Bone marrow (tissue), 2 donors: ENCODE data around the gene PIM1.
"Not testable (repeated sequence)": the region's sequence is repeated elsewhere in the genome, so short reads cannot be mapped to it uniquely, and the experiment has no call there.

Source experiments
- DNase-seq, 2 donors: peaks; one replicate each; lab custom pipeline; 2025; lab: John Stamatoyannopoulos, UW

PIM1 gene

GRCh38 chr6:37169496-37170272, at the start of gene PIM1:
TSS of gene PIM1 (plus strand) at chr6:37170152. CDS start at chr6:37170576, 424 bp downstream.
- DNase-seq: peak; percentile 93 to 96

DNA sequence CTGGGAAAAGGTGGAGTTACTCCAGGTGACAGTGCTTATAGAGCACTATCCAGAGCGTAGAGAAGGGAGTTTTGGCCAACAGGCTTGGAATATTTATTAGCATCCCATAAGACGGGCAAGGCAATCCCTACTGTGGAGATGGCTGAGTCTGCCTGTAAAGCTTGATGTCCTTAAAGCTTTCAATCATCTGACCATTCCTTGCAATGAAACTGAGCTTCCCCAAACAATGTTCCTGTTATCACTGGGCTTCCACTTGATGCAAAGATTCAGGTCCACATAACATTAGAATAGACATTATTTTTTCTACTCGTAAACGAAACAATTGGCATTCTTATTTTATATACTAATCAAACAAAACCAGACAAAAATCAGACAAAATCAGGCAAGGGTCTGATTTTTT, 48.4 kb upstream of the PIM1 start:
- DNase-seq: no peak

- DNase-seq: no peak
Observed at GRCh38 chr6:37122861-37123260, 47.1 kb upstream of the PIM1 start.

- DNase-seq: no peak
Observed at GRCh38 chr6:37123957-37124729, 45.8 kb upstream of the PIM1 start.

DNA sequence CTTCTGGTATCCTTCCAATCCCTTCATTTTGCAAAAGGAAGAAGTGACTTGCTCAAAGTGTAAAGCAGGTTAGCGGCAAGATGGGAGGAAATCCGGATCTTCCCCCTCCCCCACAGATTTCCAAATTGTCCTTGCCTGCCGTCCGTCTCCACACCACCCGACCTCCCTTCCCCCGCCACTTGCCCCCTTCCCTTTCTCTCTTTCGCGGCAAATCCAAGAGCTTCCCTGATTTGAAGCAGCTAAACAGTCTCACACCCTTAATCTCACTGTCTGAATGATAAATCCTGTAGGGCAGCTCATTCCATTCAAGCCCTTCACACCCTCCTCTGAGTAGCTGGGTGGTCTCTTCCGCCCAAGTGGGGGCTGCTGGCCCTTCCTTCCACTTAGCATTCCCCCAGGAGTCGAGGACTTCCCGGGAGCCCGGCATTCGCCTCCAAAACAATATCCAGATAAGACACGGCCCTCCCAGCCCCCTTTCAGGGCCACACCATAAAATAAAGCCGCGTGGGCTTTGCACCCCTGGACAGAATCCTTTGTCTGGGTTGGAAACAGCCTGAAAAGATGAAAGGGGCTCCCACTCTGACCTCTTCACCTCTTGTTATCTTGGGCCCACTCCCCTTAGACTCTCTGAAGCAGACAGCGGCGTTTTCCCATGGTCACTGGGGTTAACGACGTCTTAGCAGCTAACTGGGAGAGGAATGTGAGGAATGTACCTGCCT, 44.0 kb upstream of the PIM1 start:
- no peak for DNase-seq

- DNase-seq: no peak
Observed at GRCh38 chr6:37126493-37126958, 43.4 kb upstream of the PIM1 start.

DNA sequence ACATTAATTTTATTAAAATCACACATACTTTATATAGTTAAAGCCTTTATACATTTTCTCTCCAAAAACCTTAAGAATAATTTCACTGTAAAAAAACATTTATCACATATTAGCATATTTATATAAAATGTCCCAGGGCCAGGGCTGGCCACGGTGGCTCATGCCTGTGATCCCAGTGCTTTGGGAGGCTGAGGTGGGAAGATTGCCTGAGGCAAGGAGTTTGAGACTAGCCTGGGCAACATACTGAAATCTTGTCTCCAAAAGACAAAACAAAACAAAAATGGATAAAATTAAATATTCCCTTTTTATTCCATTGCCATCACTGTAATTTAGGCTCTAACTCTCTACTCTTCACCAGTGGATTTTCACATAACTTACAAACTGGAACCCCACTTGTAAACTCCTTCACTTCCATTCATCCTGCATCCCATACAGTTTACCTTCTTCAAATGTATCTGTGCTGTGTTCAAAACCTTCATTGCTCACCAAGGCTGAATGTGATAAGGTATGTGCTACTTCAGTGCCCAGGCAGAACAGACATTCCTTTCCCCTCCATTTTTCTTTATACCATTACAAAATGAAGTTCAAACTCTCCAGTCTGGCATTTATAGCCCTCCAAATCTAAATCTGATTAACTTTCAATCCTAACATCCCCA, 42.9 kb upstream of the PIM1 start:
- no peak for DNase-seq

- no peak for DNase-seq
Observed at GRCh38 chr6:37127961-37128862, 41.7 kb upstream of the PIM1 start.

DNA sequence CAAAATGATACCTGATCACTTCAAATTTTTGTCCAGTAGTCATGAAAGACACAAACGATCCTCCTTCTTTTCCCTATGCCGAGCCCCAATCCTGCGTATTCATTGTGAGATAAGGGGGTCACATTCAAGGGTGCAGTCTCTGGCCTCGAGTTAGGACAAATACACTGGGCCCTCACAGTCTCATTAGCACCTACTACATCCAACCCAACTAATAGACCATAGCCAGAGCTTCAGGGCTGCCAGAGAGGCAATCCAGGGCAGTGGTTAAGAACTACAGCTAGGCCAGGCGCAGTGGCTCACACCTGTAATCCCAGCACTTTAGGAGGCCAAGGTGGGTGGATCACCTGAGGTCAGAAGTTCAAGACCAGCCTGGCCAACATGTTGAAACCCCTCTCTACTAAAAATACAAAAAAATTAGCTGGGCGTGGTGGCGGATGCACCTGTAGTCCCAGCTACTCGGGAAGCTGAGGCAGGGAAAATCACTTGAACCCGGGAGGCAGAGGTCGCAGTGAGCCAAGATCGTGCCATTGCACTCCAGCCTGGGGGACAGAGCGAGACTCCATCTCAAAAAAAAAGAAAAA, 41.0 kb upstream of the PIM1 start:
- DNase-seq: not testable (repeated sequence)

GRCh38 chr6:37129566-37129965, 40.4 kb upstream of the PIM1 start:
- no peak for DNase-seq

- DNase-seq: peak; percentile 17 to 74
Observed at GRCh38 chr6:37130704-37131103, 39.2 kb upstream of the PIM1 start.

DNA sequence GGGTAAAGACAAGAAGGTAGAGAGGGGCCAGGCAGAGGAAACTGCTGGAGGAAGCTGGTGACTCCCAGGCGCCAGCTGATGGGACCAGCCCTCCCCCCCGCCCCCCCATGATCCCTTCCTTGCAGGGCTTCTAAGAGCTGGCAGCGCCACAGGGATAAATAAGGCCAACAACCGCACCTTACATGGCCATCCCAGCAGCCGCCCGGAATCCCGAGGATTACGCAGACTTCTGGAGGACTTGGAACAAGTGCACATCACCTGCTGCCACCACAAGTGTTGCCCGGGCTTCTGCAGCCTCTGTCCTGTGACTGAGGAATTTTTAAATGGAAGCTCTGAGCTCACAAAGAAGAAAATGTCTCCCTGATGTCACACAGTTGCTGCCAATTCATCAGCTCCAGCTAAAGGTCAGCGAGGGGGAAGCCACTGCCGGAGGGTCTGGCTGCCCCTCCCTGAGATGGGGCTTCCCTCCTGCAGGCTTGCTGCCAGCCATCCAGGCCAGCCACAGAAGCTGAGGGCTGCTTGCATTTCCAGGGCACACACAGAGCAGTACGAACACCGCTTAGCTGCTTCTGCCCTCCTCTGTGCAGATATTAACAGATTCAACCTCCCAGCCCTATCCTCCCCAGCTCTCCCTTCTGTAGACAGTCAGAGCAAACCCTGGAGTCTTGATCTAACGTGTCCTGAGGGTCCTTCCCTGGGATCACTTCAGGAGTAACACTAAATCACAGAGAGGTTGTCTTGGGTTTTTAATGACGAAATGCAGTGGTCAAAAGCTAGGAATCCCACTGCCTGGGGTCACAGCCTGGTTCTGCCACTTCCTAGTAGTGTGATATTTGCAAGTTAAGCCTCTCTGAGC, 38.6 kb upstream of the PIM1 start:
- no peak for DNase-seq

- no peak for DNase-seq
Observed at GRCh38 chr6:37131960-37132253, 38.0 kb upstream of the PIM1 start.

DNA sequence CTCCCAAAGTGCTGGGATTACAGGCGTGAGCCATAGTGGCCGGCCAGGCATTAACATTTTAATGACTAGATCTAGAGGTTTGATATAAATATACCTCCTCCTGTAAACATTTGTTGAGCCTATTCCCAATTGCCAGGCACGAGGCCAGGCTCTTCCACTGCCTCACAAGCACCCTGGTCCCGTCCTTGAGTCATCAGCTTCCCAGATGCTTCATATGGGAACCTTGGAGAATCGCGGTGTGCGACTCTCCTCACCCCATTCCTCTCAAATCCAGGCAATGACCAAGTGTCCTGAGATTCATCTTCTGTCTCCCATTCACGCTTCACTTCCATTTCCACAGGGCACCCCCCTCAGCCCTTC, 35.9 kb upstream of the PIM1 start:
- DNase-seq: no peak

- no peak for DNase-seq
Observed at GRCh38 chr6:37134396-37135191, 35.4 kb upstream of the PIM1 start.

DNA sequence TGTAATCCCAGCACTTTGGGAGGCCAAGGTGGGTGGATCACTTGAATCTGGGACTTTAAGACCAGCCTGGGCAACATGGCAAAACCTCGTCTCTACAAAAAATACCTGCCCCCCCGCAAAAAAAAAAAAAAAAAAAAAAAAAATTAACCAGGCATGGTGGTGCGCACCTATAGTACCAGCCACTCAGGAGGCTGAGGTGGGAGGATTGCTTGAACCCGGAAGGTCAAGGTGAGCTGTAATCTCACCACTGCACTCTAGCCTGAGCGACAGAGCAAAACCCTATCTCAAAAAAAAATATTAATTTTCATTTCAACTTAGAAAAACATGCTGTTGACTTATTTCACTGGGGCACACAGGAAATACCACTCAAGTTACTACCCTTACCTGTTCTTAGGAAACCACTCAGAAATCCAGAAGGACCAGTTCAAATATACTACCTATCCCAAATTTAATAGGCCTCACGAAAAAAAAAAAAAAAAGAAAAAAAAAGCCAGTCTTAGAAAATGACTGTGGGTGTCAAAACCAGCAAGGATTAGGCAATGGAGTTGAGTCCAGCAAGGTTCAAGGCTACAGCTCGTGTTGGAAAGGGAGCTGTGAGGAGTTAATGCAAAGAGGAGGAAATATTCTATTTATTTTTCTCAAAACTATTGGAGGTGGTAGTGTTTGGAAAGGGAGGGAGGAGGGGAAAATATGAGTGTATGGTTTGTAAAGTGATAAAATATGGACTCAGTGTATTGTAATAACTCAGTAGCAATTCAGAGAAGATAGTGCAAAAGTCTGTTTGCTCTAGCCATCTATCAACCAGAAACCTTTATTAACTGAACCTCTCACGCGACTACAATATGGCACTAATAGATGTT, 33.9 kb upstream of the PIM1 start:
- no peak for DNase-seq

DNA sequence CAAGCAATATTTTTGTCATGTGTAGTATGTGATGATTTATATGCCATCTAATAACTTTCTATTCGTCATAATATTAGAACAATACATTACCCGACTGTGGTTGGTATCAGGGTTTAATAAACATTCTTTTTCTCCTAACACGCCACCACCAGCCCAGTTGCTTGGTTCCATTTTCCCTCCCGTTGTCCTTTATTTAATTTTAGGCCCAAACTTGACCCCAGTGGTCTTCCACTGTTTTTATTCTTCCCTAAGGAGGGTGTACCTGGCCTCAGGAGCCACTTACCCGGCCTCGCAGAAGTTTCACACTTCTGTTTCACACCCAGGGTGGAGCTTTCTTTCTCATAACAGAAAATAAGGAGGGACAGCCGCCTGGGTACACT, 33.1 kb upstream of the PIM1 start:
- DNase-seq: no peak
